CD4-positive, alpha-beta T cell (primary cell): Measurements from ENCODE around the gene ATG16L1. TPM values are rescaled to one million over a fixed set of nuclear protein-coding genes. Genes with fewer than 3 reads are reported as not detected.

Experiments used
- ATAC-seq: fragments of 200-7000 bp; cut with Tn5 transposase; one replicate; pipeline ENCODE4 v1.10.0; 2022; ENCODE audit warnings: mild to moderate bottlenecking; ENCODE audit not compliant: poor library complexity
- CTCF ChIA-PET: fragments of 350-600 bp; sonication (Branson Sonifier 250); formaldehyde crosslinking; loops from one replicate; lab custom pipeline; 2021; ENCODE audit warnings: antibody characterized with exemption, inconsistent platforms; lab: Charles Lee
- POLR2A ChIA-PET: fragments of 350-600 bp; sonication (Branson Sonifier 250); formaldehyde crosslinking; loops from one replicate; lab custom pipeline; 2021; ENCODE audit warnings: antibody characterized with exemption, inconsistent platforms; lab: Charles Lee
- DNase-seq, 14 experiments: peaks; one replicate each; pipeline ENCODE4 v3.0.0-alpha.2; 2013 to 2020; ENCODE audit warnings: mixed read lengths in 2 of 14
- H3K27ac ChIP-seq, 2 donors: one replicate each; pipeline versions ENCODE4 v1.5.1 to v1.7.0; 2013; ENCODE audit warnings: low read length in 2 of 2, low read depth in 1 of 2, mild to moderate bottlenecking in 1 of 2
- H3K27me3 ChIP-seq, 2 experiments: 1 replicate in 1 of 2; 2 replicates in 1 of 2; pipeline versions ENCODE4 v1.6.1 to v1.7.0; 2013; ENCODE audit warnings: low read length in 2 of 2, control low read depth in 1 of 2, mild to moderate bottlenecking in 1 of 2, moderate library complexity in 1 of 2; ENCODE audit not compliant: insufficient read depth in 2 of 2, control insufficient read depth in 1 of 2
- H3K36me3 ChIP-seq: one replicate; pipeline ENCODE4 v1.6.1; 2013; ENCODE audit warnings: low read length, control low read depth; ENCODE audit not compliant: insufficient read depth
- H3K4me1 ChIP-seq: one replicate; pipeline ENCODE4 v1.6.1; 2013; ENCODE audit warnings: low read length, control low read depth; ENCODE audit not compliant: insufficient read depth
- H3K4me3 ChIP-seq: one replicate; pipeline ENCODE4 v1.5.1; 2013; ENCODE audit warnings: mild to moderate bottlenecking, low read length, moderate library complexity
- H3K9me3 ChIP-seq, 2 experiments: 1 replicate in 1 of 2; 2 replicates in 1 of 2; pipeline versions ENCODE4 v1.6.1 to v1.7.0; 2013; ENCODE audit warnings: low read length in 2 of 2, mild to moderate bottlenecking in 2 of 2, control low read depth in 1 of 2, moderate library complexity in 1 of 2; ENCODE audit not compliant: control insufficient read depth in 1 of 2, insufficient read depth in 1 of 2
- H3K27ac Mint-ChIP-seq: one replicate; pipeline ENCODE4 v1.8.0; 2020; ENCODE audit warnings: mixed read lengths
- H3K27me3 Mint-ChIP-seq: one replicate; pipeline ENCODE4 v1.8.0; 2021; ENCODE audit warnings: mixed read lengths
- H3K36me3 Mint-ChIP-seq: one replicate; pipeline ENCODE4 v1.8.0; 2021; ENCODE audit warnings: low read depth, mixed read lengths
- H3K4me1 Mint-ChIP-seq: one replicate; pipeline ENCODE4 v1.8.0; 2021; ENCODE audit warnings: low read depth, mixed read lengths
- H3K4me3 Mint-ChIP-seq: one replicate; pipeline ENCODE4 v1.8.0; 2020; ENCODE audit warnings: mild to moderate bottlenecking, mixed read lengths
- H3K9me3 Mint-ChIP-seq: one replicate; pipeline ENCODE4 v1.8.0; 2020; ENCODE audit warnings: mixed read lengths
- CTCF ChIP-seq: fragments of 200-600 bp; IDR thresholded peaks from one replicate; pipeline ENCODE4 v1.8.0; 2022; ENCODE audit warnings: antibody characterized with exemption, mild to moderate bottlenecking
- intact Hi-C, 2 experiments: fragments of 100-400 bp; cut with DNase I in 1 of 2; cut with micrococcal nuclease in 1 of 2; formaldehyde crosslinking; loops; one replicate each; pipeline versions ENCODE4 v1.15.1 to v1.9.0; 2023 to 2025; cut with DNase I, micrococcal nuclease
- total RNA-seq, 174 experiments: library from RNA in 2 of 174; stranded (reverse) in 2 of 174; gene quantifications; one replicate each; pipeline ENCODE4 v1.2.3 and lab custom pipeline; 2021 to 2026

Gene ATG16L1
- total RNA-seq, 2 experiments from 2014 or later = 134 to 135 TPM

- Histone ChIP-seq H3K9me3 (no peaks in the 10 kb centered on the region), H3K4me3 (no peak overlapping the region), H3K27me3 (no peaks in the 10 kb centered on the region), H3K4me1 (peaks cover 14% of the 10 kb centered on the region), H3K27ac (no peak overlapping the region), H3K36me3 (no peaks in the 10 kb centered on the region)
- Mint-ChIP-seq H3K36me3 (no peaks in the 10 kb centered on the region), H3K4me1 (peaks cover 18% of the 10 kb centered on the region), H3K4me3 (no peak overlapping the region), H3K27me3 (no peaks in the 10 kb centered on the region), H3K27ac (no peak overlapping the region), H3K9me3 (no peaks in the 10 kb centered on the region)
- intact Hi-C loops = no loop called here
- no peak for DNase-seq
- no peak for TF ChIP-seq CTCF
- ChIA-PET POLR2A (no interaction called here), CTCF (no interaction called here)
- ATAC-seq = no peak
Observed at GRCh38 chr2:233339427-233339826, 88.0 kb downstream of the ATG16L1 start.

GRCh38 chr2:233341296-233341695 is 89.8 kb downstream of the ATG16L1 start:
- CTCF ChIA-PET = no interaction called here
- H3K27ac Mint-ChIP-seq = no peak overlapping the region

GRCh38 chr2:233342301-233342700 is 90.8 kb downstream of the ATG16L1 start:
- CTCF ChIA-PET = interaction anchor here (0.7 kb wide), 1 partner anchor 519 kb away, joined by 3 read pairs; no protein-coding TSS in a partner anchor
- Histone ChIP-seq H3K4me3 (no peak overlapping the region), H3K4me1 (no peaks in the 10 kb centered on the region), H3K27ac (no peak overlapping the region), H3K27me3 (no peaks in the 10 kb centered on the region), H3K9me3 (no peaks in the 10 kb centered on the region), H3K36me3 (no peaks in the 10 kb centered on the region)
- no peak overlapping the region for H3K4me3 Mint-ChIP-seq
- no peak for DNase-seq
- no peaks in the 10 kb centered on the region for H3K36me3 Mint-ChIP-seq
- no peak for ATAC-seq
- H3K4me1 Mint-ChIP-seq = peaks cover 7% of the 10 kb centered on the region
- intact Hi-C loops = no loop called here
- no peak overlapping the region for H3K27ac Mint-ChIP-seq
- H3K27me3 Mint-ChIP-seq = no peaks in the 10 kb centered on the region
- no peaks in the 10 kb centered on the region for H3K9me3 Mint-ChIP-seq
- POLR2A ChIA-PET = interaction anchor here (3.5 kb wide), 1 partner anchor 10 kb away, joined by 13 read pairs; no protein-coding TSS in a partner anchor
- no peak for TF ChIP-seq CTCF

More at GRCh38 chr2:233341296-233341695, 89.8 kb downstream of the ATG16L1 start:
- POLR2A ChIA-PET = interaction anchor here (1.2 to 3.5 kb wide), 2 partner anchors 9 to 73 kb away, joined by 4 to 13 read pairs; no protein-coding TSS in a partner anchor
- ATAC-seq (no peak), DNase-seq (no peak)
- Mint-ChIP-seq H3K9me3 (no peaks in the 10 kb centered on the region), H3K4me1 (peaks cover 7% of the 10 kb centered on the region), H3K4me3 (no peak overlapping the region), H3K27me3 (no peaks in the 10 kb centered on the region), H3K36me3 (no peaks in the 10 kb centered on the region)
- H3K4me3 ChIP-seq = no peak overlapping the region
- no peak for TF ChIP-seq CTCF
- H3K27me3 ChIP-seq = no peaks in the 10 kb centered on the region
- no peak overlapping the region for H3K27ac ChIP-seq
- H3K9me3 ChIP-seq = no peaks in the 10 kb centered on the region
- intact Hi-C loops = loop anchor here in 1 of 2 experiments (2.0 kb wide), 1 partner anchor 18 kb away; no protein-coding TSS in a partner anchor
- no peaks in the 10 kb centered on the region for H3K36me3 ChIP-seq
- H3K4me1 ChIP-seq = no peaks in the 10 kb centered on the region
